A549 (cell line): ENCODE data around the gene OSGEPL1. TPM values are rescaled to one million over a fixed set of nuclear protein-coding genes. Genes with fewer than 3 reads are reported as not detected.

Source experiments
- ATAC-seq, 2 experiments: fragments of 200-7000 bp in 1 of 2; fragments of >200 bp in 1 of 2; cut with Nextera tagmentation in 1 of 2; cut with Tn5 transposase in 1 of 2; 3 replicates each; pipeline versions ENCODE4 v1.8.0 to v1.9.1; 2018 to 2020; ENCODE audit warnings: mild to moderate bottlenecking in 1 of 2, moderate library complexity in 1 of 2
- CTCF ChIA-PET: fragments of 300-600 bp; sonication (Branson Sonifier 250); formaldehyde crosslinking; extraction: SDS; loops from one replicate; lab custom pipeline; 2021; ENCODE audit warnings: antibody characterized with exemption, inconsistent platforms; lab: Yijun Ruan, JAX
- POLR2A ChIA-PET: fragments of 350-600 bp; formaldehyde crosslinking; extraction: SDS; loops from one replicate; lab custom pipeline; 2021; ENCODE audit warnings: antibody characterized with exemption, inconsistent platforms; lab: Yijun Ruan, JAX
- DNase-seq, 2 experiments: peaks; one replicate each; pipeline versions ENCODE4 v3.0.0 to v3.0.0-alpha.2; 2011 to 2016; ENCODE audit warnings: low read depth in 1 of 2, low spot score in 1 of 2
- FAIRE-seq: peaks from 2 replicates; lab custom pipeline; 2011; peaks lifted over from hg19 to GRCh38; lab: Jason Lieb, UNC
- H3K27ac ChIP-seq, 2 experiments: fragments of >200 bp; sonication (Bioruptor Twin); formaldehyde crosslinking; 3 replicates each; pipeline ENCODE4 v1.5.1; 2016 to 2017
- H3K4me1 ChIP-seq: fragments of >200 bp; sonication (Bioruptor Twin); formaldehyde crosslinking; 3 replicates; pipeline ENCODE4 v1.6.1; 2016
- H3K4me2 ChIP-seq: fragments of >200 bp; sonication (Bioruptor Twin); formaldehyde crosslinking; 3 replicates; pipeline ENCODE4 v1.6.1; 2016
- H3K4me3 ChIP-seq: fragments of >200 bp; sonication (Bioruptor Twin); formaldehyde crosslinking; 3 replicates; pipeline ENCODE4 v1.5.1; 2016
- H3K9me3 ChIP-seq: fragments of >200 bp; sonication (Bioruptor Twin); formaldehyde crosslinking; 3 replicates; pipeline ENCODE4 v1.6.1; 2016
- ATOH8 ChIP-seq: fragments of 250-450 bp; sonication (Bioruptor Pico); IDR thresholded peaks from 2 replicates; pipeline ENCODE4 v1.5.0; 2020; ENCODE audit warnings: low read depth, mild to moderate bottlenecking, moderate library complexity
- CEBPB ChIP-seq, 2 experiments: fragments of >200 bp in 1 of 2; sonication (Bioruptor Twin) in 1 of 2; formaldehyde crosslinking in 1 of 2; IDR thresholded peaks; 2 replicates each; pipeline ENCODE4 v1.6.1; 2012 to 2016
- EHF ChIP-seq: fragments of 250-450 bp; sonication (Bioruptor Pico); IDR thresholded peaks from 2 replicates; pipeline ENCODE4 v1.5.0; 2020; ENCODE audit warnings: mild to moderate bottlenecking
- ELK1 ChIP-seq: fragments of 150-350 bp; IDR thresholded peaks from 2 replicates; pipeline ENCODE4 v1.6.1; 2014; ENCODE audit warnings: low read depth, mild to moderate bottlenecking, low read length
- ESRRA ChIP-seq: fragments of 150-350 bp; IDR thresholded peaks from 2 replicates; pipeline ENCODE4 v1.6.1; 2014; ENCODE audit warnings: mild to moderate bottlenecking, low read length, borderline replicate concordance
- FOSB ChIP-seq: fragments of 250-450 bp; sonication (Bioruptor Pico); IDR thresholded peaks from 2 replicates; pipeline ENCODE4 v1.5.0; 2020; ENCODE audit warnings: mild to moderate bottlenecking, moderate library complexity
- GATA3 ChIP-seq: IDR thresholded peaks from 2 replicates; pipeline ENCODE4 v1.6.1; 2012; ENCODE audit warnings: borderline replicate concordance
- HES2 ChIP-seq: fragments of >200 bp; sonication (Bioruptor Twin); formaldehyde crosslinking; IDR thresholded peaks from 2 replicates; pipeline ENCODE4 v1.6.1; 2016
- HMGXB4 ChIP-seq: fragments of 250-450 bp; sonication (Bioruptor Pico); IDR thresholded peaks from 2 replicates; pipeline ENCODE4 v1.5.0; 2021; ENCODE audit warnings: mild to moderate bottlenecking, moderate library complexity, borderline replicate concordance
- MAX ChIP-seq: IDR thresholded peaks from 2 replicates; pipeline ENCODE4 v1.6.1; 2012
- MYC ChIP-seq: IDR thresholded peaks from 2 replicates; pipeline ENCODE4 v1.6.1; 2012; ENCODE audit warnings: mild to moderate bottlenecking, inconsistent platforms, low read length, improper control_type of control experiment, borderline replicate concordance
- PBX3 ChIP-seq: IDR thresholded peaks from 2 replicates; pipeline ENCODE4 v1.6.1; 2012
- POLR2A ChIP-seq: IDR thresholded peaks from 2 replicates; pipeline ENCODE4 v1.6.1; 2012; ENCODE audit warnings: mild to moderate bottlenecking, low read length
- POLR2AphosphoS2 ChIP-seq: conservative IDR thresholded peaks from 2 replicates; pipeline ENCODE4 v1.6.1; 2012; ENCODE audit warnings: low read length, improper control_type of control experiment, inconsistent platforms
- RAD21 ChIP-seq, 2 experiments: fragments of >200 bp in 1 of 2; sonication (Bioruptor Twin) in 1 of 2; formaldehyde crosslinking in 1 of 2; IDR thresholded peaks in 1 of 2; conservative IDR thresholded peaks in 1 of 2; 2 replicates in 1 of 2; 3 replicates in 1 of 2; pipeline ENCODE4 v1.6.1; 2012 to 2018; ENCODE audit warnings: inconsistent platforms in 1 of 2
- RARB ChIP-seq: fragments of 250-450 bp; sonication (Bioruptor Pico); IDR thresholded peaks from 2 replicates; pipeline ENCODE4 v1.8.0; 2021; ENCODE audit warnings: mild to moderate bottlenecking, moderate library complexity
- REST ChIP-seq: fragments of 200-600 bp; sonication (generic); IDR thresholded peaks from 2 replicates; pipeline ENCODE4 v1.6.1; 2016; ENCODE audit warnings: antibody characterized with exemption, mild to moderate bottlenecking, moderate library complexity
- RFX5 ChIP-seq: fragments of 450-650 bp; IDR thresholded peaks from 2 replicates; pipeline ENCODE4 v1.7.1; 2014; ENCODE audit warnings: antibody characterized with exemption, mild to moderate bottlenecking, moderate library complexity
- TP53 ChIP-seq: fragments of 250-450 bp; sonication (Bioruptor Pico); IDR thresholded peaks from 2 replicates; pipeline ENCODE4 v1.5.0; 2021; ENCODE audit warnings: mild to moderate bottlenecking, moderate library complexity
- USF2 ChIP-seq: fragments of 450-650 bp; IDR thresholded peaks from 2 replicates; pipeline ENCODE4 v1.6.1; 2014; ENCODE audit warnings: antibody characterized with exemption
- polyA plus RNA-seq, 4 experiments: library from polyadenylated mRNA; depleted of rRNA in 3 of 4; stranded (reverse); fragments of >200 nt; fragmentation: RNase III in 1 of 4; extraction: RNeasy Plus Mini Kit Qiagen cat#74134 plus additional on column Dnase treatment in 1 of 4; gene quantifications; 2 replicates in 3 of 4; 3 replicates in 1 of 4; pipeline ENCODE4 v1.2.3, GENCODE V29; 2011 to 2017

OSGEPL1 gene
- polyA plus RNA-seq, 2 of the 4 experiments (the other 2 are of a cell fraction) = 9.0 to 14.4 TPM

- H3K9me3 ChIP-seq = no peaks in the 10 kb centered on the region
- no peak for ATAC-seq
These were observed 36.4 kb upstream of the OSGEPL1 start for GRCh38 chr2:189799030-189799331.

More at GRCh38 chr2:189799030-189799331, 36.4 kb upstream of the OSGEPL1 start:
- TF ChIP-seq HMGXB4 (CRISPR knock-in tag) = no peak
- TF ChIP-seq POLR2AphosphoS2 = no peak
- TF ChIP-seq ATOH8 (CRISPR knock-in tag) = no peak
- no peak for TF ChIP-seq EHF
- TF ChIP-seq GATA3 = no peak
- no peak for TF ChIP-seq USF2
- TF ChIP-seq PBX3 = no peak
- no peak for TF ChIP-seq REST
- no peak for TF ChIP-seq CEBPB (IDR thresholded peaks at IDR 0.05)
- no peak for TF ChIP-seq RFX5
- TF ChIP-seq HES2 = no peak
- no peak for TF ChIP-seq TP53 (CRISPR knock-in tag)
- TF ChIP-seq RARB (CRISPR knock-in tag) = no peak
- no peak for TF ChIP-seq RAD21 (conservative IDR thresholded peaks at IDR 0.05 in 1 of 2, IDR thresholded peaks at IDR 0.05 in 1 of 2)
- no peak for TF ChIP-seq MAX
- TF ChIP-seq POLR2A = no peak
- TF ChIP-seq MYC = no peak
- TF ChIP-seq ESRRA = no peak
- TF ChIP-seq FOSB (CRISPR knock-in tag) = no peak
- TF ChIP-seq ELK1 = no peak
- H3K27ac ChIP-seq = peak overlapping the region; percentile 32 to 64; a peak in 3 of 6 replicates
- peaks cover 33% of the 10 kb centered on the region for H3K4me1 ChIP-seq
- FAIRE-seq (no peak), DNase-seq (no peak)
- H3K4me2 ChIP-seq = 0 out of 3 replicates have a peak overlapping the region, but pooled peaks have one; percentile 0
- CTCF ChIA-PET = interaction anchor here (0.7 to 2.7 kb wide), 19 partner anchors 10 to 382 kb away, joined by 3 to 15 read pairs (median 4); partner anchors contain the start of gene ANKAR
- POLR2A ChIA-PET = interaction anchor here (0.6 to 1.0 kb wide), 2 partner anchors 15 to 417 kb away, joined by 3 to 4 read pairs; partner anchors contain the start of genes ORMDL1 and PMS1
- no peak overlapping the region for H3K4me3 ChIP-seq
